ENCODE results near the gene ZNF436. TPM values are rescaled to one million over a fixed set of nuclear protein-coding genes. Genes with fewer than 3 reads are reported as not detected.
A peak's percentile ranks its signal among the peaks of the same experiment; 100 is the strongest.
"Not testable (repeated sequence)": the region's sequence is repeated elsewhere in the genome, so short reads cannot be mapped to it uniquely, and the experiment has no call there.

Gene ZNF436
- total RNA-seq, 1 donor from 2014 or later = 14.2 TPM

DNA sequence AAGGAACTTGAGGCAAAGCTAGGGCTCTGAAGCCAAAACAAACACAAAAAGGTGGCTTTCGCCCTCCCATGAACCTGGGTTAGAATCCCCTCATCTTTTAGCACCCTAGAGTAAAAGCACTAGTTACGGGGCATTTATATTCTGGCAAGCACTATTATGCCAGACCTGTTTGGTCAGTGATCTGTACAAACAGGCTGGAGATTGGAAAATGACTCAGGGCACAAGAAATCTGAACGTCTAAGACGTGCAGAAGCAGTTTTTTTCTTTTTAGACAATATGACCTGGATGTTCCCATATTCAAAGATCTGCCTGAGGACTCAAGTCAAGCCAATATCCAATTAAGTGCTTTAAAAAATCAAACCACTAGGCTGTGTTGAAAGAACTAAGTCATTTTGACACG lies 3.0 kb downstream of the ZNF436 start:
- no peak for DNase-seq (ENCODE audit: low spot score)

DNA sequence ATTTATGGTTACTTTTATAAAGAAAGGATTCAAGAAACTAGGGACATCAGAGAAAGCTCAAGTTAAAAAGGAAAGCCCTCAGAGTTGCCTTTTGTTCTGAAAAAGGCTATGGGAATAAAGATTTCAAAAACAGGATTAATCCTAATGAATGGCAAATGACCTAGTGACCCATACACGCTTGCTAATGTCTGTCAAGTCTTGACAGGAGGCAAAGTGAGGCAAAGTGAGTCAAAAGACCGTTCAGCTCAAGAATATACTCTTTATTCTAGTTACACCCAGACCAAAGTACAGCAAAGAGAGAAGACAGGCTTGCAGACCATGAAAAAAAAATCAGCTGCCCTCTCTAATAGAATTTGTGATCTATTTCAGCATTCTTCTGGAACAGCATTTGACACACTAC lies 3.5 kb downstream of the ZNF436 start:
- no peak for DNase-seq (ENCODE audit: low spot score)

DNA sequence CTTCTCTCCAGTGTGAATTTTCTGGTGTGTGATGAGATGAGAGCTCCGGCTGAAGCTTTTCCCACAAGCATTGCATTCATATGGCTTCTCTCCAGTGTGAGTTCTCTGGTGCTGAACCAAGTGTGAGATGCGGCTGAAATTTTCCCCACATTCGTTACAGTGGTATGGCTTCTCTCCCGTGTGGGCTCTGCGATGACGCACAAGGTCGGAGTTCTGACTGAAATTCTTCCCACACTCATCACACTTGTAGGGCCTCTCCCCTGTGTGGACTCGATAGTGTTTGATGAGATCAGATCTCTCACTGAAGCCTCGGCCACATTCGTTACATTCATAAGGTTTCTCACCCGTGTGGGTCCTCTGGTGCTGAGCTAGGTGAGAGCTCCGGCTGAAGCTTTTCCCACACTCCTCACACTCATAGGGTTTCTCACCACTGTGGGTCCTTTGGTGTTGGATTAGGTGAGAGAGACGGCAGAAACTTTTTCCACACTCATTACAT lies 7.4 kb downstream of the ZNF436 start:
- DNase-seq (ENCODE audit: low spot score) = no peak

DNA sequence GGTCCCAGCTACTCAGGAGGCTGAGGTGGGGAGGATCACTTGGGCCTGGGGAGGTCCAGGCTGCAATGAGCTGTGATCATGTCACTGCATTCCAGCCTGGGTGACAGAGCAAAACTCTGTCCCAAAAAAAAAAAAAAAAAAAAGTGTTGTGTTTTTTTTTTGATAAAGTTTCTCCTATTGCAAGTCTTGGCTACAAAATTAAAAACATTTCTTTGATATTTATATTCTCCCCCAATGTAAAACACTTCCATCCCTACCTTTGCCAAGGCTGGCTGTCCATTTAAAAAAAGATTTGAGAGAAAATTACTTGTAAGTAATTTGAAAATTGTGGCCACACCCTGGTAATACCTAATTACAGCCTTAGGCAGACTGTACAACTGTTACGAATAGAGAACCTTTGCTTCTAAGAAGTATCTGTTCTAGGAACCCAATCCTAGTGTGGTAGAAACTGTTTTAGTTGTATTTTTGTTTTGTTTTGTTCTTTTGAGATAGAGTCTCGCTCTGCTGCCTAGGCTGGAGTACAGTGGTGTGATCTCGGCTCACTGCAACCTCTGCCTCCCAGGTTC lies 11.2 kb downstream of the ZNF436 start:
- DNase-seq (ENCODE audit: low spot score) = no peak

DNA sequence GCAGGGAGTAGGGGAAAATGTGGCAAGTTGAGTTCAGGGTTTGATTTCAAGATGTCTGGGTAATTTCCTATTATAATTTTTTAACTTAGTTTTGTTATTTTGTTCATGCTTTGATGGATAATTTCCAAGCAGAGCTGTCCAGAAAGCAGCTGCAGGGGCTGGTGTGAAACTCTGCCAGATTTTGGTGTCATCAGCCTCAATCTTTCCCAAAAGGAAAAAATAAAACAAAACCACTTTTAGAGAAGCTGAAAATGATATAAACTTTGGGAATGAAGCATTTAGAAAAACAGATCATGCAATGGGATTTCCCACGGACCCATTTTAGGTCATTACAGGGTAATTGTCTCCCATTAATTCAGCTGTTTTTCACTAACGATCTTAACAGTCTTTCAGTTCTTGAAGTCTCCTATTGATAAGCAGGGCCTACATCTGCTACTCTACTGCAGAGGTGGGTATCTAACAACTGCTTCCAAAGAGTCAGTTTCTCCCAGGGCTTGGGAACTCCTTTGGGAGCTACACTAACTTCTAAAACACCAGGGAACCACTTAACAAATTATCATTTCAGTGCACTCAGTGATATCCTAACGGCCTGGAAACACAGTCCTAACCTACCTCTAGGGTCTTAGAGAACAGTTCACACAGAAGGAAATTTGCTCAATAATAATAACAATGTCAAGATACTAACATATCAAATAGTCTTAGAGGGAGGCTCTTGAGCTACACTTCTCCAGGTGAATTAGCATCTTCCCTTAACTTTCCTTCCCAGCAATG lies 12.3 kb downstream of the ZNF436 start:
- DNase-seq (ENCODE audit: low spot score) = no peak

DNA sequence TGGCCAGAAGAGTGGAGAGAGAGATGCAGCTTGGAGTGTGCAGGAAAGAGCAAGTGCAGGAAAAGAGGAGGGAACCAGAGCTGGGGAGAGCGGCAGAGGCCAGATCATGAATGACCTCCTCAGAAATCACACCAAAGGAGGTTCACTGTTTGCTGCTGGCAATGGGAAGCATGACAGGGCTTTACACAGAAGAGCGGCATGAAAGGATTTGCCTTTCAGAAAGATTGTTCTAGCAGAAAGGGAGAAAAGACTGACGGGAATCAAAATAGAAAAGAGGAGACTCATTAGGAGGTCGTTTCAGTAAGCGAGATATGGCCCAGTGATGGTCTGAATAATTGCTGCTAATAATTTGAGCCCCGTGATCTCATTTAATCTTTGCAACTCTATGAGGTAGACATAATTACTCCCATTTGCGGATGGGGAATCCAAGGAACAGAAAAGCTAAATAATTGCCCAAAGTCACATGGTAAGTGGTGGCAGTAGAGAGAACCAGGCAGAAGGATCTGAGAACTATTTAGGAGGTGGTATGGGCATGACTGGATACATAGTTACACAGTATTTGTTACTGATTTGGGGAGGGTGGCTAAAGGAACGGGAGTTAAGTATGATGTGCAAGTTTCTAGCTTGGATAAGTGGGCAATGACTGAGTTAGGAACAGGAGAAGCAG lies 13.0 kb downstream of the ZNF436 start:
- no peak for DNase-seq (ENCODE audit: low spot score)

DNA sequence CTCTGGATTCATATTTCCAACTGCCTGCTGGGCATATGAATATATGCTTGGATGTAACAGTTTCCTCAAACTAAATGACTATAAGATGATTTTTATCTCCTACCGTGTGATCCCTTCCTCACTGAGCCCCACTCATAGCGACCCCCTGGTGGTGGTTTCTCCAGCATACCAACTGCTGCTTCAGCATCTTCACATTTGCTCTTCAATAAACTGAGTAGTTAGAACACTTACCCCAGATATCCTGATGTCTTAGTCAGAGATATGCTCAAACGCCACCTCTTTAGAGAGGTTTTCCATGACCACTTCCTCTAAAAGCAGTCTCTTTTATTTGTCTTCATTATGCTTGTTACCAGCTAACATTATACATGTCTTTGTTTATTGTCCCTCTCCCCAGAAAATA lies 15.4 kb downstream of the ZNF436 start:
- DNase-seq (ENCODE audit: low spot score) = no peak

DNA sequence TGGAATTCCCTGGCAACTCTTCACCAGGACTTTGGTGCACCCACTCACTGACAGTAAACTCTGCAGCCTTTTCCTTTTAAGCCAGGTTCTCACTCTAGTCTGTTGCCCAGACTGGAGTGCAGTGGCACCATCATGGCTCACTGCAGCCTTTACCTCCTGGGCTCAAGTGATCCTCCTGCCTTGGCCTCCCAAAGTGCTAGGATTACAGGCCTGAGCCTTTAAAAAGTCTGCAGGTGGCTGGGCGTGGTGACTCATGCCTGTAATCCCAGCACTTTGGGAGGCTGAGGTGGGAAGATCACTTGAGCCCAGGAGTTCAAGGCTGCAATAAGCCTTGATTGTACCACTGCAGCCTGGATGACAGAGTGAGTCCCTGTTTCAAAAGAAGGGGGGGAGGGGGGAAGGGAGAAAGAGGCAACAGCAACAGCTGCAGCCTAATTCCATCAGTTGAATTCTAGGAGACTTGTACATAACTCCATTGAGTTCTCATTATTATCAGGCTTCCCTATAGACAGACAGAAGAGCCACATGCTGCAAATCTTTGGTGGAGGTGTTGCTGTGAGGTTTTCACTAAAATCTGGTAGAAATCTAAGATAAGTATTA lies 17.4 kb downstream of the ZNF436 start:
- DNase-seq (ENCODE audit: low spot score) = no peak

DNA sequence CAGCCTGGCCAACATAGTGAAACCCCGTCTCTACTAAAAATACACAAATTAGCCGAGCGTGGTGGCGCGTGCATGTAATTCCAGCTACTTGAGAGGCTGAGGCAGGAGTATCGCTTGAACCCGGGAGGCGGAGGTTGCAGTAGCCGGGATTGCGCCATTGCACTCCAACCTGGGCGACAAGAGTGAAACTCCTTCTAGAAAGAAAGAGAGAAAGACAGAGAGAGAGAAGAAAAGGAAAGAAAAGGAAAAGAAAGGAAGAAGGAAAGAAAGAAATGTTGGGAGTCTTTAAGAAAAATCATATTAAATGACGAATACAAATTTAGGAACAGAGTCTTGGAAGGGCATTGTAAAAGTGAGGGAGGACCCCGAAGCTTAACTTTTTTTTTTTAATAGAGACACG lies 23.7 kb downstream of the ZNF436 start:
- DNase-seq (ENCODE audit: low spot score) = no peak

DNA sequence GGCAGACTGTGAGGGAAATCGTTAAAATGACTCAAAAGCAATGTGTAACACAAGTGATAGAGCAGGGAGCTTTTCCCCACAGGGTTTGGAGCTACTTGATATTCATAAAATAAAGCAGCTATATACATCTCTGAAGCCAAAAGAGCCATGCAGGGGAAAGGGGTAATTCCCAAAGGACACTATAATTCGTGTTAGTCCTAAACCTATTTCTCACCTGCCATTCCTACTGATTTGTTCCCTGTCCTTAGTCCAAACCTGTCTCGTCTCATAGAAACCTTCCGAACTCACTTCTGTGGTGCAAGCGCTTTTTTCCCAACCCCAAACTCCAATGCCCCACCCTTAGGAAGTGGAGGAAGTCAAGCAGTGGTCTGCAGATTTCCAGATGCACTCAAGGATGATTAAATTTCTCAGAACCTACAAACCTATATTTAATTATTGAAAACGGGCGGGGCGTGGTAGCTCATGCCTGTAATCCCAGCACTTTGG lies 24.6 kb downstream of the ZNF436 start:
- no peak for DNase-seq (ENCODE audit: low spot score)

DNA sequence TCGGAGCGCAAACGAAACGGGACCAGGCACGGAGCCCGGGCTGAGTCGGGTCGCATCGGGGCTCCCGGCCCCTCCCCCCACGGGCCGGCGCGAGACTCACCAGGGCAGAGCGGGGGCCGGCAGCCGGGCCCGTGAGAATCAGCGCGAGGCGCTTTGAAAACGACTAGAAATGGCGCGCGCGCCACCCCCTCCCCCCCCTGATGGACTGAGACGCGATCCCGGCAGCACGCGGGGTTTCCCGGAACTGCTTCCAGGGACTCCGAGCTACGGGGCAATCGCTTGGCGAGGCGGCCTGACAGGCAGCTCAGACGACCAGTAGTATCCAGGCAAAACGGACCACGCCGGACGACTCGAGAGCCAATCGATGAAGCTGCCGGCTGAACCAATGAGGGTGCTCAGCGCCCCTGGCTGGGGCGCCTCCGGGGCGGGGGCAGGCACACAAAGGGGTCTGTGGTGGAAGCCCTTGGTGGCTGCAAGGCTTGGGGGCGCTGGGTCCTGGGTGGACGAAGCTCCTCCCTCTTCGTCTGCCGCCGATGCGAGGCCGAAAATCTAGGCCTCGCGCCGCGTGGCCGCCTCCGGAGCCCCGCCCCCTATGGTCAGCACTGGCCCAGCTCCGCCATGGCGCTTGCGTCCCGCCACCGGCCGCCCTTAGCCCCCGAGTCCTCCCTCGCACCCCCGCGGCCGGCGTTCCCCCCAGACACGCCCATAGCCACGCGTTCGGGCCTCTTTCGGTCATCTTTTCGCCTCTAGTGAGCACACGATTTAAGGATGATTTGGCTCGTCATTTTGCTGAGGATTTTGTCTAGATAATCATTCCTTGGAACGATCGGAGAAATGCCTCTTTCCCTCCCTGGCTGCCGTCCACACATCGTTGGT lies 25.3 kb downstream of the ZNF436 start, which contains the start of gene HNRNPR:
TSS of gene HNRNPR (minus strand) at position 174 of the 876 bp plus-strand sequence. CDS start 3,276 bp downstream, outside the sequence.
- DNase-seq (ENCODE audit: low spot score) = peak; percentile 100

DNA sequence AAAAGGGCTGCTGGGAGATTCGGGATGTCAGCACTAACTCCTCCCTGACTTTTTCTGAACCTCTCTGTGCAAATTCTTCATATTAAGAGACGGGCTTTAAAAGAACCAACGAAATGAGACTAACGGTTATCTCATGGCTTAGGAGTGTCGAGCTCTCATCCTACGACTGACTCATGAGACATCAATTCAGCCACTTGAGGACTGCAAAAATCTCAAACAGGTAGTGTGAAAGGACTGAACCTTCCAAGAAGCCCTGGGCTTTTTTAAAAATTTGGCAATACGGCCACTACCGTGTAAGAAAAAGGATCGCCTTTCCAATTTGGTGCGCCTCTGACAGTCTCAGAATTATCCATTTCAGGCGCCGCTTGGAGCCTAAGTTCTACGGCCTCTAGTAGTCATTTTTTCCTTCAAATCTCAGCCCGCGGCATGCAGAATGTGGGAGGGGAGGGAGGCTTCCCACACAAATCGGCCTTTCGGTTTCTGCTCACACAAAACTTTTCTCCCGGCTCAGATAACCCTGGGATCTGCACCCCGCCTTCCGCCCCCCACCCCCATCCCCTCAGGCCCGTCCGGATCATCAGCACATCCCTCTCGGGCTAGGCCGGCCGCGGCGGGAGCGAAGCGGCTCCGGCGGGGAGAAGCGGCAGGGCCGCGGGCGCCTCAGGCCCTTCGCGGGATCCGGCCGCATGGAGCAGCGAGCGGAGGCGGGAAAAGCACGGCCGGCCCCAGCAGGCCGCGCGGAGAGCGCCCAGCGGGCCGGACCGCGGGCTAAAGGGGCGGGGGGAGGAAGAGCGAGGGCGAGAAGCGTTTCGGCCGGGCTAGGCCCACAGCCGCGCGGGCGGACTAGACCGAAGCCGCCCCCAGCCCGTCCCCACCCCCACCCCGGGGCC lies 26.2 kb downstream of the ZNF436 start:
- DNase-seq (ENCODE audit: low spot score) = no peak

DNA sequence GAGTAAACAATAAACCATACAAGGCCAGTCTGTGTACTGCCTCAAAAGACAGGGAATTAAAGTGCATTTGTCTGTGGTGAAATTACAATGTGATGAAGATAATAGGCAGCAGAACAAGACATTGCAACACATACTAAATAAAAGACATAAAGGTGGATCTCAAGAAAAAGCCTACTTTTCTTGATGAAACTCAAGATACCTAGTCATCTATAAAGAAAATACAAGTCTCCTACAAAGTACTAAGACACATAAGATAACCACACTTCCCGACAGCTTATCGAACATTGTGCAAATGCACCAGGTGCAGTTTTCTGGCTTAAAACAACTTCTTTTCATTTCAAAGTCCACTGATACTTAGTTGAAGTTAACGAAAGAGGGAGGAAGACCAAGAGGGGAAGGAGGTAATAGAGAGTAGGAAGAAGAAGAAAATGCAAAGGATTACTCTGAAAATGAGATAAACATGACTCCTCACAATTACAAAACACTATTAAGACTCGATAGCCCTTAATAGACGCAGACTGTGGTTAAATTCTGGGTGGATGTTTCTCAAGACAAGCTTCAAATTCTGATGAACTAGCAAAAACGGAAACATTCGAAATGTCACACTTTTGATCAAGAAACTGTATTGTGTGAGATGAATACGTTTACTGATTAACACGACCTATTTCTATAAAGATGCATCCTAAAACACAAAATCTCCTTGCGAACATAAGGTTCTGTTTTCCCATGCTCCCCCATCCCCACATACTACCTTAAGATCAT lies 27.5 kb downstream of the ZNF436 start:
- DNase-seq (ENCODE audit: low spot score) = no peak

DNA sequence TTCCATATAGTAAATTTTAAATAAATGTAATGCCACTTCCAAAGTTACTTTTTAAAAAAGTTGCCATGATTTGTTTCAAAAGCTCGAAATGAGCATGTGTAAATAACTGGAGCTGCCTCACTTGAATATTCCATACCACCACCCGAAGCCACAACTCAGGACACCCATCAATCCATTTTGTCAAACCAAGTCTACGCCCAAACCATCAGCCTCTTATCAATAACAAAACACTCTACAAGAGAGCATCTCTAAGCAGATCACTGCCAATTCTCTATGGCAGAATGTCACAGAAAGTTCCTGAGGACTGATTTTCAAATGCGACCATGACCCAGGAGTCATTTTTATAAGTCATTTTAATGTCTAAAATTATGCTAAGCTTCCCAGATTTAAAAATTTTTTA lies 30.0 kb downstream of the ZNF436 start:
- no peak for DNase-seq (ENCODE audit: low spot score)

DNA sequence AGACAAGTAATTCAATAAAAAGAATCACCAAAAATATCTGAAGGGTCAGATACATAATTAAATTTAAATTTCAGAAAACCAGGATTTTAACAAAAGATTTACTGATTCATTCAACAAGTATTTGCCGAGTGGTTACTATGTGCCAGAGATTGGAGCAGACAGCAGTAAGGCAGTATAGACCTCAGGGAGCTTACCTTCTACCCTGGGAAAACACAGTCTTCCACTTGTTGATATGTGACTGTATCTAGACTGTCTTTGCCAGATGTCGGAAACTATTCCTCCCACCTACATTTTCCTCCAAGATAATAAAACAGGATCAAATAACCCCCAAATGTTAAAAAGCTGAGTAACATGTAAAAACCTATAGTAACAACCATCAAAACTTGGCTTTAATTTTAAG lies 31.8 kb downstream of the ZNF436 start:
- no peak for DNase-seq (ENCODE audit: low spot score)

DNA sequence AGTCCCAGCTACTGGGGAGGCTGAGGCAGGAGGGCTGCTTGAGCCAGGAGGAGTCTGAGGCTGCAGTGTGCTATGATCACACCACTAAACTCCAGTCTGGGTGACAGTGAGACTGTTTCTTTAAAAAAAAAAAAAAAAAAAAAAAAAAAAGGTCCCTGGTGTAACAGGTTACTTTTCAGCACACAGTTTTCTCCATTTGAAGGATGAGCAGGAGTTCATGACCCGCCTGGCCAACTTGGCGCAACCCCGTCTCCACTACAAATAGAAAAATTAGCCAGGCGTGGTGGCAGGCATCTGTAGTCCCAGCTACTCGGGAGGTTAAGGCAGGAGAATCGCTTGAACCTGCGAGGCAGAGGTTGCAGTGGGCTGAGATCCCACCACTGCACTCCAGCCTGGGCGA lies 37.9 kb downstream of the ZNF436 start:
- DNase-seq (ENCODE audit: low spot score) = no peak

DNA sequence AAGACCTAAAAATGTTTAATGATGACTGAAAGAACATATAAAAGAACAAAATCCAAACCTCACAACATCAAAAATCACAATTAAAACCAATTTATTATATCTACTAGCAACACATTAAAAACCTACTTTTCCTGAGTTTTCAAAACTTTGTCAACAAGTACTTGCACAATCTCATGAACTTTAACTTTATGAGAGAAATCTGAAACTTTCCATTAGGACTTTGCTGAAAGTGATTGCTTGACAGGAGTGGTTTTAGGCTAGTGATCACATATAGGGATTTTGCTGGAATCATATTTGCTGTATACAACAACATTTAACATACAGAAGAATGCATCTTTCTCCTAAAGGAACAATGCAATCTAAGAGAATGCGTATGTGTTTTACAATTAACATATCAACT lies 38.8 kb downstream of the ZNF436 start:
- DNase-seq (ENCODE audit: low spot score) = no peak

DNA sequence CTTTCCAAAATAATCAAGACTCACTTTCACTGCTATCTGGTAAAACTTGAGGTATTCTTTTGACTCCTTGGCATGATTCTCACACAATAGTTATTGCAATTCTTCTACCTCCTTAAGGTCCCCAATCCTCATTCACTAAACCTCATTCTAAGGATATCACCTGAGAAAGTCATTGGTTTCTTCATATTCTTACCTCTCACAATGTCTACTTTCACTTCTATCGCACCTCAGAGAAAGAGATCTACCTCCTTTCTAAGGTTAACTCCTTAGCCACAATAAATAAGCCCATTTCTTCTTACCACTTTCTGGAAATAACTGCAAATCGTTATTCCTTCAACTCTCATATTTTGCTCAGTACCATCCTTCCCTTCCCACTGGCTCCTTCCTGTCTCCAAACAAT lies 44.2 kb downstream of the ZNF436 start:
- no peak for DNase-seq (ENCODE audit: low spot score)

DNA sequence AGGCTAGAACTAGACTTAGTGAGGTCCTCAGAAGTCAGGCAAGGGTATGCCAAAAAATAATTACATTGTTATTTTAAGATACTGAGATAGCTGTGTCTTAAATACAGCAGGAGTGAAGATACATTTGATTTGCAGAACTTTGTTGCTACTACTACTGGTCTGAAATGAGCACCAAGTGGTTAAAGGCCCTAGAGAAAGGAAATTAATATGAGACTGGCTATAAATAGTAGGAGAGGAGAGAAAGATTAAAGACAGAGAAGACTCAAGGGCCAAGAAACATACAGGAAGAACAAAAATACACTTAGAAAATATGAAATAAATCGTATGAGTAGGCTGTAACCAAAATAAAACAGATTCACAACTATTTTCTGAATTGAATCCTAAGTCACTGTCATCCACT lies 46.9 kb downstream of the ZNF436 start:
- DNase-seq (ENCODE audit: low spot score) = no peak

DNA sequence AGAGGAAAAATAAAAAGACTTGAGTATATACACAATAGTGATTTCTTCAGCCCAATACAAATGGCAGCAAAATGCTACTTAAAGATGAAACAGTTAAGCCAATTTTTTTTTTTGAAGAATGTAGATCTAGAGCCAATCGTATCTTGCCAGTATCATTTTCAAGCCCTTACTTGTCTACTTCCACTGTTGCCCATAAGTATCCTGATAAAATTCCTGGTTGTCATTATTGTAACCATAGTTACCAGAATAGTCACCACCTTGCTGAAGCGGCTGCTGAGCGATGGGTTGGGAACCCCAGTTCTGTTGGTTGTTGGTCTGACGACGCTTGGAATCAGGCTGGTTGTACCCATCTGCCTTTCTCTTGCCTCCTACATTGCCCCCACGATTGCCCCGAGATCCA lies 59.4 kb downstream of the ZNF436 start:
- DNase-seq (ENCODE audit: low spot score) = not testable (repeated sequence)

Measured in mucosa of gallbladder (tissue), 1 donor.